Keratinocyte (primary cell): ENCODE measurements around the gene UQCRHL. TPM values are rescaled to one million over a fixed set of nuclear protein-coding genes. Genes with fewer than 3 reads are reported as not detected.

Experiments used
- DNase-seq: peaks from one replicate; pipeline ENCODE4 v3.0.0-alpha.2; 2011; ENCODE audit warnings: low read depth, missing footprints, low spot score
- FAIRE-seq: peaks from 2 replicates; lab custom pipeline; 2011; peaks lifted over from hg19 to GRCh38; lab: Jason Lieb, UNC
- H2AFZ ChIP-seq: 2 replicates; pipeline ENCODE4 v1.6.0; 2012; ENCODE audit warnings: low read length, control low read depth, inconsistent platforms; ENCODE audit not compliant: control insufficient read depth
- H3K27ac ChIP-seq: 2 replicates; pipeline ENCODE4 v1.5.1; 2011; ENCODE audit warnings: low read length; ENCODE audit not compliant: control insufficient read depth, insufficient read depth
- H3K27me3 ChIP-seq: 3 replicates; pipeline ENCODE4 v1.6.0; 2011; ENCODE audit warnings: low read length; ENCODE audit not compliant: control insufficient read depth, insufficient read depth; ENCODE audit errors: extremely low read depth
- H3K36me3 ChIP-seq, 2 experiments: 2 replicates in 1 of 2; 3 replicates in 1 of 2; pipeline ENCODE4 v1.5.1; 2011; ENCODE audit warnings: low read length in 2 of 2, mild to moderate bottlenecking in 1 of 2; ENCODE audit not compliant: control insufficient read depth in 2 of 2, insufficient read depth in 2 of 2; ENCODE audit errors: extremely low read depth in 1 of 2
- H3K4me1 ChIP-seq: 3 replicates; pipeline ENCODE4 v1.5.1; 2011; ENCODE audit warnings: low read length; ENCODE audit not compliant: control insufficient read depth, insufficient read depth; ENCODE audit errors: extremely low read depth
- H3K4me2 ChIP-seq: 3 replicates; pipeline ENCODE4 v1.6.0; 2011; ENCODE audit warnings: low read depth, low read length; ENCODE audit not compliant: control insufficient read depth, insufficient read depth; ENCODE audit errors: extremely low read depth
- H3K4me3 ChIP-seq, 3 experiments: fragments of 200-600 bp in 1 of 3; sonication (generic) in 1 of 3; 2 replicates in 2 of 3; 3 replicates in 1 of 3; pipeline ENCODE4 v1.5.1; 2011 to 2016; ENCODE audit warnings: low read length in 3 of 3, mild to moderate bottlenecking in 3 of 3, control low read depth in 2 of 3, inconsistent platforms in 1 of 3, low read depth in 1 of 3, mixed read lengths in 1 of 3, mixed run types in 1 of 3, moderate library complexity in 1 of 3; ENCODE audit not compliant: control insufficient read depth in 2 of 3, insufficient read depth in 2 of 3; ENCODE audit errors: extremely low read depth in 1 of 3
- H3K79me2 ChIP-seq: 2 replicates; pipeline ENCODE4 v1.6.0; 2012; ENCODE audit warnings: low read length; ENCODE audit not compliant: control insufficient read depth, insufficient read depth
- H3K9ac ChIP-seq: 3 replicates; pipeline ENCODE4 v1.6.0; 2011; ENCODE audit warnings: low read length; ENCODE audit not compliant: control insufficient read depth, insufficient read depth; ENCODE audit errors: extremely low read depth
- H3K9me1 ChIP-seq: 3 replicates; pipeline ENCODE4 v1.6.0; 2011; ENCODE audit warnings: low read length; ENCODE audit not compliant: control insufficient read depth, insufficient read depth; ENCODE audit errors: extremely low read depth
- H3K9me3 ChIP-seq: 2 replicates; pipeline ENCODE4 v1.5.1; 2012; ENCODE audit warnings: low read depth, low read length; ENCODE audit not compliant: control insufficient read depth
- H4K20me1 ChIP-seq: 3 replicates; pipeline ENCODE4 v1.6.0; 2011; ENCODE audit warnings: low read length; ENCODE audit not compliant: control insufficient read depth, insufficient read depth; ENCODE audit errors: extremely low read depth
- CTCF ChIP-seq, 3 experiments: IDR thresholded peaks in 1 of 3; conservative IDR thresholded peaks in 1 of 3; optimal IDR thresholded peaks in 1 of 3; 2 replicates in 2 of 3; 3 replicates in 1 of 3; pipeline versions ENCODE3 to v1.5.1; 2011; ENCODE audit warnings: low read length in 3 of 3, mild to moderate bottlenecking in 3 of 3, moderate library complexity in 2 of 3, control low read depth in 1 of 3, inconsistent platforms in 1 of 3; ENCODE audit not compliant: insufficient read depth in 2 of 3; ENCODE audit errors: extremely low read depth in 1 of 3
- EZH2 ChIP-seq: IDR thresholded peaks from one replicate; pipeline ENCODE4 v1.6.1; 2012; ENCODE audit warnings: inconsistent platforms, mild to moderate bottlenecking, low read length, moderate library complexity
- dilution Hi-C: fragments of 300-500 bp; cut with MboI; formaldehyde crosslinking; loops from one replicate; pipeline ENCODE4 v1.7.0; 2020; ENCODE audit warnings: low sequenced_read_pairs; ENCODE audit not compliant: extremely low pct_ligation_motif_present
- polyA plus RNA-seq, 5 experiments: library from polyadenylated mRNA; depleted of rRNA in 3 of 5; stranded (reverse) in 3 of 5; stranded (forward) in 1 of 5; unstranded in 1 of 5; fragments of >200 nt; gene quantifications; 1 replicate in 1 of 5; 2 replicates in 3 of 5; 3 replicates in 1 of 5; pipeline versions ENCODE4 v1.2.1 to v1.2.3, GENCODE V29; 2011 to 2012; ENCODE audit warnings: missing spikeins in 2 of 5, low read depth in 1 of 5, low replicate concordance in 1 of 5

UQCRHL gene
- polyA plus RNA-seq, 1 donor (not counting 4 experiments of a cell fraction or from before 2014, with no cell fraction given): 14.0 TPM

DNA sequence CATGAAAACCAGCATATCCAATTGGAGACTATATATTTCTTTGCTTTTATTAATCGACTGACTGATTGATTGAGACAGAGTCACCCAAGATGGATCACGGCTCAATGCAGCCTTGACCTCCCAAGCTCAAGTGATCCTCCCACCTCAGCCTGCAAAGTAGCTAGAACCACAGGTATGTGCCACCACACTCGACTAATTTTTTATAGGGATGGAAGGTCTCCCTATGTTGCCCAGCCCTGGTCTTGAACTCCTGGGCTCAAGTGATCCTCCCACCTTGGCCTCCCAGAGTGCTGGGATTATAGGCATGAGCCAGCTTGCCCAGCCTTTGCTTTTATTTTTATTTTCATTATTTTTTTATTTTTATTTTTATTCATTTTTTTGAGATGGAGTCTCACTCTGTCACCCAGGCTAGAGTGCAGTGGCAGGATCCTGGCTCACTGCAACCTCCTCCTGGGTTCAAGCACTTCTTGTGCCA lies 45.4 kb upstream of the UQCRHL start:
- Histone ChIP-seq H3K4me3 (no peak overlapping the region), H3K79me2 (peaks cover 99% of the 10 kb centered on the region), H3K4me2 (no peak overlapping the region), H2AFZ (no peak overlapping the region), H3K4me1 (peaks cover 22% of the 10 kb centered on the region), H4K20me1 (no peaks in the 10 kb centered on the region), H3K9me3 (no peaks in the 10 kb centered on the region), H3K27me3 (no peaks in the 10 kb centered on the region), H3K9me1 (no peaks in the 10 kb centered on the region), H3K36me3 (no peaks in the 10 kb centered on the region), H3K27ac (peak overlapping the region; percentile 95), H3K9ac (no peak overlapping the region)
- no peak for FAIRE-seq
- no peak for DNase-seq
- TF ChIP-seq CTCF (optimal IDR thresholded peaks at IDR 0.05 in 1 of 3, IDR thresholded peaks at IDR 0.05 in 1 of 3, conservative IDR thresholded peaks at IDR 0.05 in 1 of 3; ENCODE audit: extremely low read depth in 1 of 3, insufficient read depth in 2 of 3, low read length in 3 of 3) (no peak), EZH2 (no peak)
- dilution Hi-C loops: no loop called here

DNA sequence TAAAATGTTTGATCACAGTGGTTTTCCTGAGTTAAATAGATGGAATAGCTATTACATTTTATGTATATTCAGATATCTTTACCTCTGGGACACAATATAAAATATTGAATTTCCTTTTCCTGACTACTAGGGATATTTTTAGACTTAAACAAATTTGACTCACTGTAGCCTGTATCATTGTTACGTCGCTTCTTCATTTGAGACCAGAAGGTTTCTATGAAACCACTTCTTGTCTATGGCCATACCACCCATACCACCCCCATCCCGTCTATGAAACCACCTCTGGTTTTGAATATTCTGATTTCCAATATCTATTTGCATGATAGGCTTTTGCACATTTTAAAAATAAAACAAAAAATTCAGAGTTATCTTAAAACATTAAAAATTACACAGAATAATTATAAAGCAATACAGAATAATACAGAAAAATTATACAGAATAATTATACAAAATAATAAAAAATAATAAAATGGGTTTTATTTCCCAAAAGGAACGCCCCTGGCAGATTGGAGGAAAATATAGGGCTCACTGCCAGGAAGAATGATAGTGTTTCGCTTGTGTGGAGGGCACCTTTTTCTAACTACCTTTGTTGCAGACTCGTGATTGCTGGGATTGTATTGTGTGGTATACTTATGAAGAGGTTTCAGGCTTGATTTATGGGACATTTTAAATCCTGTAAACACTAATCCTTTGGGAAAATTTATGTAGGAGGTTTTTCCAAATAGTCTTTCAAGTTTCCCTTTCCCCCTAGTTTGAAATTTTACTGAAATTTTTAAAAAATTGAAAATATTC lies 44.8 kb upstream of the UQCRHL start:
- H3K4me3 ChIP-seq: no peak overlapping the region
- H2AFZ ChIP-seq: no peak overlapping the region
- H3K4me1 ChIP-seq: peaks cover 22% of the 10 kb centered on the region
- H3K9ac ChIP-seq: no peak overlapping the region
- dilution Hi-C loops: no loop called here
- H3K9me3 ChIP-seq: no peaks in the 10 kb centered on the region
- FAIRE-seq: no peak
- H3K9me1 ChIP-seq: no peaks in the 10 kb centered on the region
- H3K27me3 ChIP-seq: no peaks in the 10 kb centered on the region
- H4K20me1 ChIP-seq: no peaks in the 10 kb centered on the region
- TF ChIP-seq EZH2: no peak
- TF ChIP-seq CTCF (optimal IDR thresholded peaks at IDR 0.05 in 1 of 3, IDR thresholded peaks at IDR 0.05 in 1 of 3, conservative IDR thresholded peaks at IDR 0.05 in 1 of 3; ENCODE audit: extremely low read depth in 1 of 3, insufficient read depth in 2 of 3, low read length in 3 of 3): no peak
- peaks cover 95% of the 10 kb centered on the region for H3K79me2 ChIP-seq
- no peak overlapping the region for H3K4me2 ChIP-seq
- H3K27ac ChIP-seq: peak overlapping the region; percentile 95
- no peak for DNase-seq
- no peaks in the 10 kb centered on the region for H3K36me3 ChIP-seq
